Measurements from ENCODE around the gene RFFL. TPM values are rescaled to one million over a fixed set of nuclear protein-coding genes. Genes with fewer than 3 reads are reported as not detected.

Gene RFFL
- total RNA-seq, 1 experiment from 2014 or later = 37.7 TPM

DNA sequence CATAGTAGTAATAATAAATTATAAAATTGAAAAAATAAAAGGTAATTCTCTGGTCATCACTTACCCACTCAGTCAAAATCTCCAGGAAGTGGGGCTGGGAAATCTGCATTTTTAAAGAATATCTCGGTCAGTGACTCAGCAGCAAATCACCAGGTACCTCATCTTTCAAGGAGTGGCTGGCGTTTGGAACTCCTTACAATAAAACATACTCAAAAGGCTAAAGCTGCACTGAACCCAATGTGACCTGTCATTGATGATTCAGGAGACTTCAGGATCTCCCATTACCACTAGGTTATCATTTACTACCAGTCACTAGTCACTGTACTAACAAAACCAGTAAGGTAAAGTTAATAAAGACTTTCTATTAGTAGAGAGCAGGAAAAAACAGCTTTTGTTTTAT is 21.5 kb upstream of the RFFL start:
- POLR2A ChIA-PET (ENCODE audit: unreplicated experiment) = no interaction called here
- no peaks in the 10 kb centered on the region for H3K9me2 ChIP-seq (replicated peaks; ENCODE audit: low read length)
- H3K4me2 ChIP-seq (ENCODE audit: low read length) = peak overlapping the region; percentile 96
- CTCF ChIA-PET = interaction anchor here (0.5 to 0.8 kb wide), 2 partner anchors 22 to 107 kb away, joined by 4 to 6 read pairs; partner anchors contain the start of gene RFFL
- peaks cover 79% of the 10 kb centered on the region for H3K4me1 ChIP-seq (ENCODE audit: insufficient read depth, low read length)
- H3K36me3 ChIP-seq (ENCODE audit: low read depth, low read length) = no peaks in the 10 kb centered on the region; the same call in 1 of the 2 replicates
- no peaks in the 10 kb centered on the region for H4K20me1 ChIP-seq (ENCODE audit: low read length)
- DNase-seq (peak; percentile 93), ATAC-seq (peak; percentile 41)
- BruUV-seq (replicated peaks) = no TSS peak
- TF ChIP-seq EZH2 (IDR thresholded peaks at IDR 0.05; ENCODE audit: low read length, unreplicated experiment) (no peak), EZH2phosphoT487 (IDR thresholded peaks at IDR 0.05; ENCODE audit: borderline replicate concordance, low read length) (no peak)
- TF ChIP-seq, protein P1, sequence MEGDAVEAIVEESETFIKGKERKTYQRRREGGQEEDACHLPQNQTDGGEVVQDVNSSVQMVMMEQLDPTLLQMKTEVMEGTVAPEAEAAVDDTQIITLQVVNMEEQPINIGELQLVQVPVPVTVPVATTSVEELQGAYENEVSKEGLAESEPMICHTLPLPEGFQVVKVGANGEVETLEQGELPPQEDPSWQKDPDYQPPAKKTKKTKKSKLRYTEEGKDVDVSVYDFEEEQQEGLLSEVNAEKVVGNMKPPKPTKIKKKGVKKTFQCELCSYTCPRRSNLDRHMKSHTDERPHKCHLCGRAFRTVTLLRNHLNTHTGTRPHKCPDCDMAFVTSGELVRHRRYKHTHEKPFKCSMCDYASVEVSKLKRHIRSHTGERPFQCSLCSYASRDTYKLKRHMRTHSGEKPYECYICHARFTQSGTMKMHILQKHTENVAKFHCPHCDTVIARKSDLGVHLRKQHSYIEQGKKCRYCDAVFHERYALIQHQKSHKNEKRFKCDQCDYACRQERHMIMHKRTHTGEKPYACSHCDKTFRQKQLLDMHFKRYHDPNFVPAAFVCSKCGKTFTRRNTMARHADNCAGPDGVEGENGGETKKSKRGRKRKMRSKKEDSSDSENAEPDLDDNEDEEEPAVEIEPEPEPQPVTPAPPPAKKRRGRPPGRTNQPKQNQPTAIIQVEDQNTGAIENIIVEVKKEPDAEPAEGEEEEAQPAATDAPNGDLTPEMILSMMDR (conservative IDR thresholded peaks at IDR 0.05; ENCODE audit: low read depth, low read length) = no peak
- H2AFZ ChIP-seq (ENCODE audit: low read length) = no peak overlapping the region
- H3K27me3 ChIP-seq (ENCODE audit: low read length) = no peaks in the 10 kb centered on the region
- intact Hi-C loops (cut with micrococcal nuclease) = loop anchor here (1.0 to 5.0 kb wide), 2 partner anchors 22 to 63 kb away; partner anchors contain the start of gene RFFL
- peaks cover 78% of the 10 kb centered on the region for H3K79me2 ChIP-seq (ENCODE audit: low read length)
- H3F3A ChIP-seq (ENCODE audit: low read length, unreplicated experiment) = peaks cover 19% of the 10 kb centered on the region
- peak overlapping the region; percentile 99 for H3K27ac ChIP-seq (ENCODE audit: low read length)
- peak overlapping the region; percentile 88 for H3K4me3 ChIP-seq (ENCODE audit: low read length)
- peak overlapping the region; percentile 100 for H3K9ac ChIP-seq (ENCODE audit: low read length)
- H3K9me3 ChIP-seq (ENCODE audit: low read length) = no peaks in the 10 kb centered on the region

DNA sequence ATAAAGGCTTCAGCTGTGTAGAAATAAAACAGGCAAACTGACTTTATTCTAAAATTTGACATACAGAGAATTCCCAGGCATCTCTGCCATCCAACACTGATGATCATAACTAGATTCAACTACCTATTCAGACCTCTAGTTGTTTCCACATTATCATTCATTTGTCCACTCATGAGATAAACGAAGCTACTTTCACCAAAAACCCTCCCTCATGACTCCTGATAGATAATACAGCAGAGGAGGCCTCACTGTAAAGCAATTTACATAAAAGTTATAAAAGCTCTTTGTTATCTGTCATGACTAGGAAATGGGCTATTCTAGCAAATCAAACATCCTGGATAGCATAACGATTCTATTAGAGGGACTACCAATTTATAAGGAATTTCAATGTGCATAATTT is 19.6 kb upstream of the RFFL start:
- Histone ChIP-seq H3K9me3 (ENCODE audit: low read length) (no peaks in the 10 kb centered on the region), H3K4me1 (ENCODE audit: insufficient read depth, low read length) (peaks cover 88% of the 10 kb centered on the region), H3K4me2 (ENCODE audit: low read length) (peak overlapping the region; percentile 83), H3K79me2 (ENCODE audit: low read length) (peaks cover 85% of the 10 kb centered on the region), H2AFZ (ENCODE audit: low read length) (no peak overlapping the region), H4K20me1 (ENCODE audit: low read length) (no peaks in the 10 kb centered on the region), H3K4me3 (ENCODE audit: low read length) (peak overlapping the region; percentile 51), H3K27me3 (ENCODE audit: low read length) (no peaks in the 10 kb centered on the region), H3F3A (ENCODE audit: low read length, unreplicated experiment) (peaks cover 21% of the 10 kb centered on the region), H3K9me2 (replicated peaks; ENCODE audit: low read length) (no peaks in the 10 kb centered on the region), H3K27ac (ENCODE audit: low read length) (peak overlapping the region; percentile 99), H3K9ac (ENCODE audit: low read length) (peak overlapping the region; percentile 88), H3K36me3 (ENCODE audit: low read depth, low read length) (no peaks in the 10 kb centered on the region; the same call in 1 of the 2 replicates)
- ChIA-PET POLR2A (ENCODE audit: unreplicated experiment) (no interaction called here), CTCF (interaction anchor here (1.0 to 1.4 kb wide), 2 partner anchors 20 to 80 kb away, joined by 3 to 4 read pairs; partner anchors contain the start of gene RFFL)
- intact Hi-C loops (cut with micrococcal nuclease) = no loop called here
- BruUV-seq (replicated peaks) = no TSS peak
- ATAC-seq = no peak
- DNase-seq = no peak
- TF ChIP-seq EZH2 (IDR thresholded peaks at IDR 0.05; ENCODE audit: low read length, unreplicated experiment) (no peak), EZH2phosphoT487 (IDR thresholded peaks at IDR 0.05; ENCODE audit: borderline replicate concordance, low read length) (no peak)
- TF ChIP-seq, protein P1 (conservative IDR thresholded peaks at IDR 0.05; ENCODE audit: low read depth, low read length) = no peak

DNA sequence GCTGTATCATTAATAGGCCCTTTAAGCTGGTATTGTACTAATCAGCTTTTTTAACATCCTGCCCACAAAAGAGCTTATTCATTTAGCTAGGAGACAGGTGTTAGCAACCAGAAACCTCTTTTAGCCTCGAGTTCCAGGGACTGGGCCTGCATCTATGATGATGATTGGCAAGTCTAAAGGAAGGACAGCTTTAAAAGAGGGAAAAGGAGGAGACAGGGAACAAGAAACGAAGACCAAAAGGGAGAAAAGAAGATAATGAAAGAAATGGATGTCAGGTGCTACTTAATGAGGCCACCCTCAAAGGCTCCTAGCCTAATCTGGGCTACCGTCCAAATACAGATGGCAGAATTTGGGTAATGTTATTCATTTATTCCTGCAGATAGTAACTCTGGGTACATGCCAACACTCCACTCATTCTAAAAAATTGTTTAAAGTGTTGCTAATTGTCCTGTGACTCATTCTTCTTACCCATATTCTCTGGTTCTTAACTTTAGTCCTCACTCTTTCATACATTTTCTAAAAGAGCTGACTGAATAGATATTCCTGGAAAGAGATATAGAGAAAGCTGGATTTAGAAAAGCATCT is 18.7 kb upstream of the RFFL start:
- H3K9me2 ChIP-seq (replicated peaks; ENCODE audit: low read length) = no peaks in the 10 kb centered on the region
- no TSS peak for BruUV-seq (replicated peaks)
- peak overlapping the region; percentile 99 for H3K27ac ChIP-seq (ENCODE audit: low read length)
- CTCF ChIA-PET = interaction anchor here (1.0 to 1.4 kb wide), 2 partner anchors 19 to 79 kb away, joined by 3 to 4 read pairs; partner anchors contain the start of gene RFFL
- H3K36me3 ChIP-seq (ENCODE audit: low read depth, low read length) = peaks cover 5% of the 10 kb centered on the region; the same call in 1 of the 2 replicates
- H3F3A ChIP-seq (ENCODE audit: low read length, unreplicated experiment) = peaks cover 21% of the 10 kb centered on the region
- peak overlapping the region; percentile 83 for H3K4me2 ChIP-seq (ENCODE audit: low read length)
- intact Hi-C loops (cut with micrococcal nuclease) = no loop called here
- H3K9ac ChIP-seq (ENCODE audit: low read length) = peak overlapping the region; percentile 88
- no peaks in the 10 kb centered on the region for H3K27me3 ChIP-seq (ENCODE audit: low read length)
- peaks cover 85% of the 10 kb centered on the region for H3K79me2 ChIP-seq (ENCODE audit: low read length)
- H3K4me1 ChIP-seq (ENCODE audit: insufficient read depth, low read length) = peaks cover 89% of the 10 kb centered on the region
- peak; percentile 19 for ATAC-seq
- H2AFZ ChIP-seq (ENCODE audit: low read length) = no peak overlapping the region
- peak; percentile 89 for DNase-seq
- no peak for TF ChIP-seq EZH2 (IDR thresholded peaks at IDR 0.05; ENCODE audit: low read length, unreplicated experiment)
- TF ChIP-seq EZH2phosphoT487 (IDR thresholded peaks at IDR 0.05; ENCODE audit: borderline replicate concordance, low read length) = no peak
- TF ChIP-seq, protein P1 (conservative IDR thresholded peaks at IDR 0.05; ENCODE audit: low read depth, low read length) = no peak
- H3K4me3 ChIP-seq (ENCODE audit: low read length) = peak overlapping the region; percentile 51
- no peaks in the 10 kb centered on the region for H4K20me1 ChIP-seq (ENCODE audit: low read length)
- POLR2A ChIA-PET (ENCODE audit: unreplicated experiment) = no interaction called here
- no peaks in the 10 kb centered on the region for H3K9me3 ChIP-seq (ENCODE audit: low read length)

Data from PC-3 (cell line).